ENCODE data around the gene RALGAPA2.

Gene RALGAPA2

GRCh38 chr20:20491784-20492264, 220.6 kb downstream of the RALGAPA2 start:
- DNase-seq = no peak

- no peak for DNase-seq
Measured at GRCh38 chr20:20491110-20491783, 221.2 kb downstream of the RALGAPA2 start.

- no peak for DNase-seq
Measured at GRCh38 chr20:20490673-20491072, 221.8 kb downstream of the RALGAPA2 start.

GRCh38 chr20:20489648-20490341, 222.6 kb downstream of the RALGAPA2 start:
- no peak for DNase-seq

GRCh38 chr20:20489054-20489453, 223.4 kb downstream of the RALGAPA2 start:
- no peak for DNase-seq

GRCh38 chr20:20488388-20488787, 224.1 kb downstream of the RALGAPA2 start:
- DNase-seq = no peak

GRCh38 chr20:20487811-20488210, 224.6 kb downstream of the RALGAPA2 start:
- no peak for DNase-seq

- no peak for DNase-seq
Measured at GRCh38 chr20:20483328-20483727, 229.1 kb downstream of the RALGAPA2 start.

- no peak for DNase-seq
Measured at GRCh38 chr20:20482453-20482852, 230.0 kb downstream of the RALGAPA2 start.

GRCh38 chr20:20480689-20481088, 231.8 kb downstream of the RALGAPA2 start:
- DNase-seq = no peak

- DNase-seq = no peak
Measured at GRCh38 chr20:20480126-20480525, 232.3 kb downstream of the RALGAPA2 start.

- DNase-seq = no peak
Measured at GRCh38 chr20:20477444-20478041, 234.9 kb downstream of the RALGAPA2 start.

GRCh38 chr20:20476504-20476903, 235.9 kb downstream of the RALGAPA2 start:
- no peak for DNase-seq

- DNase-seq = no peak
Measured at GRCh38 chr20:20473657-20474056, 238.8 kb downstream of the RALGAPA2 start.

- no peak for DNase-seq
Measured at GRCh38 chr20:20472684-20473274, 239.7 kb downstream of the RALGAPA2 start.

- DNase-seq = peak; percentile 51
Measured at GRCh38 chr20:20466341-20466879, 246.0 kb downstream of the RALGAPA2 start.

GRCh38 chr20:20465252-20465651, 247.2 kb downstream of the RALGAPA2 start:
- DNase-seq = no peak

- peak; percentile 66 for DNase-seq
Measured at GRCh38 chr20:20463933-20464374, 248.5 kb downstream of the RALGAPA2 start.

GRCh38 chr20:20462185-20462584, 250.3 kb downstream of the RALGAPA2 start:
- peak; percentile 53 for DNase-seq

- DNase-seq = peak; percentile 99
Measured at GRCh38 chr20:20461551-20461950, 250.9 kb downstream of the RALGAPA2 start.

- DNase-seq = no peak
Measured at GRCh38 chr20:20459726-20460125, 252.7 kb downstream of the RALGAPA2 start.

- no peak for DNase-seq
Measured at GRCh38 chr20:20457392-20458126, 254.9 kb downstream of the RALGAPA2 start.
